Embryonic facial prominence (tissue), 1 donor: Measurements from ENCODE around the gene SLC6A11.

Experiments used
- DNase-seq: peaks from one replicate; pipeline ENCODE4 v3.0.0-alpha.2; 2016; ENCODE audit errors: extremely low spot score

The SLC6A11 gene

DNA sequence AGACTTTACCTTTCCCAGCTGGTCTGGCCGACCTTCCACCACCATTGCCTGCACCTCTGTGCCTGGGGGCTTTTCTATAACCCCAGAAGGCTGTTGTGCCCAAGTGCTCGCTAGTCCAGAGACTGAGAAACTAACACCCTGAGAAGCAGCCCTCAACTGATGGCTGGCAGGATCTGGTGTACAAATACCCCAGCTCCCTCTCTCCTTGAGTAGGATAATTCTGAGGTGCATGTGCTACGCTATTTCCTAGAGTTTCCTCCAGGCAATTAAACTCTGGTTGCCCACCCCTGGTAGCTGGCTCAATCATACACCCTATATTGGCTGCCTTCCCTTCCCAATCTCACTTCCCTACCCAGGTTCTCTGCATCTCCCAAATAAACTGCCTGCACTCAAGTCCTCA is 165.0 kb downstream of the SLC6A11 start:
- DNase-seq: no peak

DNA sequence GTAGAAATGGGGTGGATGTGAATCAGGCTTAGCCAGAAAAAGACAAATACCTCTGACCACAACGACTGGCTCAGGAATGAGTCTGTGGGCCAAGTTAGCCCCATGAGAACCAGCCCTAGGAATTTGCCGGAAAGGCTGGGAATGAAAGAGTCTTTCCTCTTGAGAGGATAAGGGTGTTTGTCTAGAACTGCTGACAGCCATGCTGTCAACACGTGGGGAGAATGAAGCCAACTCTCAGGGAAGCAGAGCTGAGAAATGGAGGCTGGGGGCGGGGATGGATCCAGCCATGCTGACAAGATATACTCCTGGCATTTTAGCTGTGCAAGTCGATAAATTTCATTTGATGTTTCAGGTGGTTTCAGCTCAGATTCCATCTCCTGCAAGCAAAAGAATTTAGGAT is 165.9 kb downstream of the SLC6A11 start:
- no peak for DNase-seq

DNA sequence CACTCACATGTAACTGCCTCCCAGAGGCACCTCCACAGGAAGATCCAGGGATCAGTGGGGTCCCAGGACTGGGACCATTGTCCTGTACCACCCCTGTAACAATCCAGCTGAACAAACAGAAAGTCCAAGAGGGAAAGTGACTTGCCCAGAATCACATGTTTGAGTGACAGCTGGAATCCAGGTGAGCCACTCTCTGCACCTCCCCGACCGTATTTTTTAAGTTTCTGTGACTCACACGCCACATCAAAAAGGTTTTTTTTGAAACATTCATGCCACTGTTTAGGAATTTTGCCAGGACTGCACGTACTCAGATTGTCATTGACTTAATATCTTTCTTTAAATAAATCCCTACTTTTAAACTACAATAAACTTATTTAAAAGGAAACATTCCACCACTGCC is 166.8 kb downstream of the SLC6A11 start:
- DNase-seq: no peak

DNA sequence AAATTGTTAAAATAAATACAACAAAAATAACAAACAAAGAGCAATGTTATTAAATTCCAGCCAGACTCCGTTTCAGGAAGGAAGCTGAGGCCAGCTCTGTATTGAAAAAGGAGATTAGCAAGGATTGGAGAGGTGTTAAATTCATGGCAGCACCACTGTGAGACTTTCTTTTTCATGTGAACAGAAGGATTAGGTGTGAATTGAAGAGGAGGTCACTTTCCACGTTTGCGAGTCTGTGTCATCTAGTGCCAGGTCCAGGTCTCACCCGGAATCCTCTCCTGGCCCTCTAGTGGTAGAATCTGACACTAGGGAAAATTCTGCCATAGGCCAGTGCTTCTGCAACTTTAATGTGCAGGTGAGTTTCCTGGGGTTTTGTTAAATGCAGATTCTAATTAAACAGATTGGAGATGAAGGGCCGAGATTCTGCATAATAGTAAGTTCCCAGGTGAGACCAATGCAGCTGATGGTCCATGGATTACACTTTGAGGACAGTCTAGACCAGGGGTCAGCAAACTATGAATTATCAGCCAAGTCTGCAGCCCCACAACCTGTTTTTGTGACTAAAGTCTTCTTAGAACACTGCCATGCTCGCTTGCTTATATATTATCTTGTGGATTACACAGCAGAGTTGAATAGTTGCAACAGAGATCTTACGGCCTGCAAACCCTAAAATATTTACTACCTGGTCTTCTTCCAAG is 167.3 kb downstream of the SLC6A11 start:
- DNase-seq: no peak

DNA sequence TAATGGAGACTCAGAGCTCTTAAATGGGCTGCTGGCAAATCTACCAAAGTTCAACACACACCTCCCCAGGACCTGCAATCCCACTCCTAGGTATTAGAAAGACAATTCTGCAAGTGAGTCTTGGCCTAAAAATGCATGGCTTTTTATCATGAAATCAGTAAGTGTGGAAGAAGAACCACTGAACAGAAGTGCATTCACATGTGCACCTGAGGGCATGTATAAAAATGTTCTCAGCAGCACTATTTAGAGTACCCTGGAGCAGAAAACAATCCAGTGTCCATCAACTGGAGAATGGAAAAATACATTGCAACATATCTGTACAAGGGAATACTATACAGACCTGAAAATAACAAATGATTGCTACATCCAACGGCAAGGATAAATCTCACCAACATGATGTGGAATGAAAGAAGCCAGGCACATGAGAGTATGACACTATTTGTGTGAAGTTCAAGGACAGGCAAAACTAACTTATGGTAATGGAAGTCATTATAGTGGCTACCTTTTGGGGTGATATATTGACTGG is 168.4 kb downstream of the SLC6A11 start:
- no peak for DNase-seq

DNA sequence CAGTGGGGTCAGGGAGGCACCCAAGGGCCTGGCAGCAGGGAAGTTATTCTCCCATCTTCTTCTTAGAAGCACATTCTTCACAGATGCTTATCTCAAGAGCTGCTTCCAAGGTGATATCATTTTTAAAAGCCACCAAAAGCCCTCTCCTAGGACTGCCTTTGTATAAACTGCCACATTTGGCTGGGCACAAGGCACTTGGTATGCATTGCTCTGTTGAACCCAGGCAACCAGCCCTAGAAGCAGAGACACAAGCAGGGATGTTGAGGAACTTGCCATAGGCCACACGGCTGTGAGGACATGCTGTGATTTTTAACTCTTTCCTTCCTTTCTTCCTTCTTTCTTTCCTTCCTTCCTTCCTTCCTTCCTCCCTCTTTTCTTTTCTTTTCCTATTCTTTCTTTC is 169.2 kb downstream of the SLC6A11 start:
- DNase-seq: no peak

DNA sequence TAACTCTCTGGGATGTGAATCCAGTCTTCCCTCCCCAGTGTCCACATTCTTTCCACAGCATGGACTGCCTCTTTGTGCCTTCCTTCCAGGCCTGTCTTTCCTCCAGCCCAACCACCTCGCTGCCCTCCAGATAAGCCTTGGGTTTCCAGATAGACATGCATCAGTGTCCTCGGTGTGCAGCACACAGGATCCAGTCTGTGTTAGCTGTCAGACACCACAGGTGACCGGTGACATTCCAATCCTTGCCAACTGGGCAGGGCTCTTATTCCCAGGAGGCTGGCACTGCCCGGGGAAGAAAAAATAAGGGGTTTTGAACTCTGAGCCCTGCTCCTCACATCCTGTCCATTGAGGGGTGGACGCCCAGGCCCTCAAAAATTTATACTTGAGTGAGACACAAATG is 170.6 kb downstream of the SLC6A11 start:
- DNase-seq: no peak

DNA sequence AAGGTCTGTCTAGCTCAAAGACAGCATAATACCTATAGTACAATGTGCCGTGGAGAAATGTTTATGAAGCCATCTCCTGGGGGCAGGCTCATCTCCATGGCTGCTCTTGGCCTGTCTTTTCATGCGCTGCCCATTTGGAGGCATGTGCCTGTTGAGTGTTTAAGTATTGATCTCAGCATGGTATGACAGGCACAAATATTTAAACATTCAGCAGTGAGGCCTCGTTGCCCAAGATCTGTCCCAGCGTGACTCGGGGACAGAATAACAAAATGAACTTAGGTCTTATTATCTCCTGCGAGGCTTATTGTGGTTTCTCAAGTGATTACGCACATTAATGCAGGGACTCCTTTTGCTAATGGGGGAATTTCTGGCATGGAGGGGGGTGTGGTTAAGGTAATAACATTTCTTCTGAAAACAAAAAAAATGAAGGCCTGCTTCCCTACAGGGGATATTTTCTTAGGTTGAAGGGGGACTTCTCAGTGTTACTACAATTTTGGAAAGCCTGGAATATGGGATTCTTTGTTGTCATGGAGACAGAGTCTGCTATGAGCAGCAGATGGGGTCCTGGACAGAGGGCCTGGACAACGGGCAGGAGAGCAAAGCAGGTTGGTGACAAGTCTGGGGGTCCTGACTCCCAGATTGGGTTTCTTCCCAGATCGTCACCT is 172.1 kb downstream of the SLC6A11 start:
- no peak for DNase-seq

DNA sequence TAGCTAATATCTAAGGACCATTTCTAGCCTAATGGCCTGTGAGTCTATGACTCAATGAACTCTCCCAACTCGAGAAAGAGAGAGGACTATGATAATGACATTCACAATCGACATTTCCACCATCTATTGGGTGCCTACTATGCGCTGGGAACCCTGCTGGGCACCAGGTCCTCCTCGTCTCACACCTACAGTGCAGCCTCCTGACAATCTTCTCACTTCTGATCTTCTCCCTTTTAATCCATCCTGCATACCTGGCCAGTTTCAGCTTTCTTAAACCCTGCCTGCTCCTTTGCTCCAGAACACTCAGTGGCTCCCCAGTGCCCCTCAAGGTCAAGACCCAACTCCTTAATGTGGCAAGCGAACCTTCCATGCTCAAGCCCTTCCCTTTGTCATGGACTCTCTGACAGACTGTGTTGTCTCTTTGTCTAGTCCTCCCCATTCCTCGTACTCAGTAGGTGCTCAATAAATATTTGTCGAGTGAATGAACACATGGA is 173.0 kb downstream of the SLC6A11 start:
- DNase-seq: no peak
